Osteocyte (in vitro differentiated cells): Measurements from ENCODE around the gene ITGB8. TPM values are rescaled to one million over a fixed set of nuclear protein-coding genes. Genes with fewer than 3 reads are reported as not detected.

Experiments used
- DNase-seq: peaks from one replicate; pipeline ENCODE4 v3.0.0; 2021; ENCODE audit warnings: mixed read lengths; ENCODE audit not compliant: unreplicated experiment; ENCODE audit errors: extremely low spot score
- H3K27ac Mint-ChIP-seq: one replicate; pipeline ENCODE4 v1.8.0; 2021; ENCODE audit warnings: mild to moderate bottlenecking, mixed read lengths; ENCODE audit not compliant: unreplicated experiment
- H3K27me3 Mint-ChIP-seq: one replicate; pipeline ENCODE4 v1.8.0; 2021; ENCODE audit warnings: mixed read lengths; ENCODE audit not compliant: unreplicated experiment
- H3K36me3 Mint-ChIP-seq: one replicate; pipeline ENCODE4 v1.8.0; 2021; ENCODE audit warnings: mixed read lengths; ENCODE audit not compliant: unreplicated experiment
- H3K4me1 Mint-ChIP-seq: one replicate; pipeline ENCODE4 v1.8.0; 2021; ENCODE audit warnings: mixed read lengths; ENCODE audit not compliant: unreplicated experiment
- H3K4me3 Mint-ChIP-seq: one replicate; pipeline ENCODE4 v1.8.0; 2021; ENCODE audit warnings: mild to moderate bottlenecking, moderate library complexity, mixed read lengths; ENCODE audit not compliant: unreplicated experiment
- H3K9me3 Mint-ChIP-seq: one replicate; pipeline ENCODE4 v1.8.0; 2021; ENCODE audit warnings: mixed read lengths; ENCODE audit not compliant: unreplicated experiment
- total RNA-seq: library from RNA; stranded (reverse); gene quantifications from 2 replicates; pipeline ENCODE4 v1.2.1, GENCODE V29; 2021
- TF ChIP-seq, protein P1 (sequence below): fragments of 200-600 bp; sonication (generic); IDR thresholded peaks from 2 replicates; pipeline ENCODE4 v1.5.0; 2021; ENCODE audit warnings: antibody characterized with exemption, mild to moderate bottlenecking, moderate library complexity

The ITGB8 gene
- total RNA-seq, 1 donor from 2014 or later: 2.4 TPM

DNA sequence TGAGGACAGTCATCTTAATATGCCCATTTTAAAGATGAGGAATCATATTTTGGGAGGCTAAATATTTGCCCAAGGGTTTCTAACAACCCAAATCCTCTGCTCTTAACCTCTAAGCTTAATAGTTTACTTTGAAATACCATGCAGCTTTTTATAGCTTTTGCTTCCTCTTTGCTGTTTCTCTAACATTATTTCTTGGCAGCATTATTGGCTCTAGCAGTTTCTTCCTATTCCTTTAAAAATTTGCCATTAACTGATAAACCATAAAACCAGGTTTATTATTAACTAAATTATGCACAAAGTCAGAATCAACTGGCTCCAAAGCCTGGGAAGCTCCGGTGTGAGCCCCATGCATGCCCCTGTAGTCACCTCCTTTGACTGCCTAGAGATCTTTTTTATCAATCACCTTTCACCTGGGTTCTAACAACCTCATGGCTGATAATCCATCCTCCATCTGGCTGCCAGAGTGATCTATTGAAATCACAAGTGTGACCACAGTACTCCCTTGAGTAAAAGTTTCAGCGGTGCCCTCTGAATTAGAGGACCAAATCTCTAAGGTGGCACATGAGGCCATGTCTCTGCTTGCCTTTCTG lies 62.4 kb downstream of the ITGB8 start:
- Mint-ChIP-seq H3K4me3 (no peak overlapping the region), H3K27me3 (no peaks in the 10 kb centered on the region), H3K4me1 (no peaks in the 10 kb centered on the region), H3K36me3 (no peaks in the 10 kb centered on the region), H3K9me3 (no peaks in the 10 kb centered on the region), H3K27ac (no peak overlapping the region)
- TF ChIP-seq, protein P1, sequence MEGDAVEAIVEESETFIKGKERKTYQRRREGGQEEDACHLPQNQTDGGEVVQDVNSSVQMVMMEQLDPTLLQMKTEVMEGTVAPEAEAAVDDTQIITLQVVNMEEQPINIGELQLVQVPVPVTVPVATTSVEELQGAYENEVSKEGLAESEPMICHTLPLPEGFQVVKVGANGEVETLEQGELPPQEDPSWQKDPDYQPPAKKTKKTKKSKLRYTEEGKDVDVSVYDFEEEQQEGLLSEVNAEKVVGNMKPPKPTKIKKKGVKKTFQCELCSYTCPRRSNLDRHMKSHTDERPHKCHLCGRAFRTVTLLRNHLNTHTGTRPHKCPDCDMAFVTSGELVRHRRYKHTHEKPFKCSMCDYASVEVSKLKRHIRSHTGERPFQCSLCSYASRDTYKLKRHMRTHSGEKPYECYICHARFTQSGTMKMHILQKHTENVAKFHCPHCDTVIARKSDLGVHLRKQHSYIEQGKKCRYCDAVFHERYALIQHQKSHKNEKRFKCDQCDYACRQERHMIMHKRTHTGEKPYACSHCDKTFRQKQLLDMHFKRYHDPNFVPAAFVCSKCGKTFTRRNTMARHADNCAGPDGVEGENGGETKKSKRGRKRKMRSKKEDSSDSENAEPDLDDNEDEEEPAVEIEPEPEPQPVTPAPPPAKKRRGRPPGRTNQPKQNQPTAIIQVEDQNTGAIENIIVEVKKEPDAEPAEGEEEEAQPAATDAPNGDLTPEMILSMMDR: no peak
- DNase-seq: no peak

DNA sequence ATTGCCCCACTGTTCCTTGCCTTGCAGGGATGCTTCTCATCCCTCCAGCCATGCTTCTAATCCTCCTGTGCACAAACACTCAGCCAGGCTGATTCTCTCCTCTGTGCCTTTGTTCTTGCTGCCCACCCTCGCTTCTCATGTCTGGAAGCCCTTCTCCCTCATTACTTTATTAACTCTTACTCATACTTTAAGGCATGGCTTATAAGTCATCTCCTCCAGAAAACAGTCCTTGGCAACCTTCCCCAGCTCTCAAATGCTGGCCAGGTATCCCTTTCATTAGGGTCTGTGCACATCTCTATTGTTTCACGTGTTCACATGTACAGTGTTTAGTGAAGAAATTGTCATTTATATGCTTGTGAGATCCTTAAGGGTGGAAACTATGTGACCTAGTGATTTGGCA lies 62.9 kb downstream of the ITGB8 start:
- TF ChIP-seq, protein P1: no peak
- Mint-ChIP-seq H3K4me3 (no peak overlapping the region), H3K27me3 (no peaks in the 10 kb centered on the region), H3K27ac (no peak overlapping the region), H3K9me3 (no peaks in the 10 kb centered on the region), H3K4me1 (no peaks in the 10 kb centered on the region), H3K36me3 (no peaks in the 10 kb centered on the region)
- no peak for DNase-seq

DNA sequence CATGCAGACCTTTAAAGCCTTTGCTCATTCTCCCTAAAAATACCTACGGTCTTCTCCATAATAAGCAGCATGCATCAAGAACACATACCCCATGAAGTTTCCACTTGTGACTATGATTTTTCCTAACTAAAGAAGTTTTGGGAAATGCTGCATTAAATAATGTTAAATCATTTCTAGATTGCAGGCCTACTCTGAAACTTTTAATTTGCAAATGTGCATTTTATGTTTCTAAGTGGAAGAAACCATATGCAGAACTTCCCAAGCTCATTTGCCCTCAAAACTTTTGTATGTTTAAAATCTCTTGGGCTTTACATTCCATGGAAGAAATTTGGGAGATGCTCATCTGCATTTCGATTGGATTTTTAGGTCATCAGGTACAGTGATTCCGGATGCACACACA lies 63.6 kb downstream of the ITGB8 start:
- Mint-ChIP-seq H3K27me3 (no peaks in the 10 kb centered on the region), H3K4me1 (no peaks in the 10 kb centered on the region), H3K27ac (no peak overlapping the region), H3K4me3 (no peak overlapping the region), H3K9me3 (no peaks in the 10 kb centered on the region), H3K36me3 (no peaks in the 10 kb centered on the region)
- no peak for DNase-seq
- TF ChIP-seq, protein P1: no peak

DNA sequence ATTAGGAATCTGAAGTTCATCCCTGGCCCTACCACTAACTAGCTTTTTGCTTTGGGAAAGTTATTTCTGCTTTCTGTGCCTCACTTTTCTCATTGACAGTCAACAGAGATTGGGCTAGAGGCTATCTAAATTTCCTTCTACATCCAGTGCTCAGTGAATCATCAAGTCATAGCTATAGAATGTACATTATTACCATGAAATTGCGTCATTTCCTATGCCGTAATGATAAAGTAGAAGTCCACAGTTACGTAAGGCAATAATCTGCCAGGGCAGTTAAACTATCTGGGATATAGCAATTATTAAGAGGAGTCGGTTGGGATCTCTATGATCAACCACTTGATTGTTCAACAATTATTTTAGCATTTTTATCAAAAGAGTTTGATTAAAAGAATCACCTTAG lies 64.4 kb downstream of the ITGB8 start:
- Mint-ChIP-seq H3K9me3 (no peaks in the 10 kb centered on the region), H3K4me3 (no peak overlapping the region), H3K27ac (no peak overlapping the region), H3K36me3 (no peaks in the 10 kb centered on the region), H3K4me1 (no peaks in the 10 kb centered on the region), H3K27me3 (no peaks in the 10 kb centered on the region)
- no peak for DNase-seq
- TF ChIP-seq, protein P1: no peak

DNA sequence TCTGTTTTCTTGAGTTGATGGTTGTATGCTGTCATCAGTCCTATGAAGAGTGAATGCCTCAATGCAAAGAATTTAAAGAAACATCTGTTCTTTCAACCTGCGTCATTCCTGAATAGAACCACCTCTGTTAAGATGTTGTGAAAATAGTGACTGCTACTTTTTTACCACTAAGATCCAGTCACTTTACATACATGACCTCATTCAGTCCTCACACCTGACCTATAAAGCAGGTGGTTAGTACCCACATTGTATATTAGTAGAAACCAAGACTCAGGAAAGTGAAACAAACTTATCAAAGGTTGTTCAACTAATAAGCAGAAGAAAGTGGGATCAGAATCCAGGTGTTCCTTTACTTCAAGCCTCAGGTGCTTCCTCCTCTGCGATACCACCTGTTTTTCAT lies 64.8 kb downstream of the ITGB8 start:
- no peaks in the 10 kb centered on the region for H3K27me3 Mint-ChIP-seq
- no peaks in the 10 kb centered on the region for H3K9me3 Mint-ChIP-seq
- no peaks in the 10 kb centered on the region for H3K36me3 Mint-ChIP-seq
- DNase-seq: no peak
- H3K4me3 Mint-ChIP-seq: no peak overlapping the region
- TF ChIP-seq, protein P1: no peak
- no peak overlapping the region for H3K27ac Mint-ChIP-seq
- no peaks in the 10 kb centered on the region for H3K4me1 Mint-ChIP-seq
